Measurements from ENCODE around the gene PGM1.
A peak's percentile ranks its signal among the peaks of the same experiment; 100 is the strongest.

The PGM1 gene

GRCh38 chr1:63665824-63666223, 72.6 kb downstream of the PGM1 start:
- no peak for DNase-seq (ENCODE audit: low read depth)

DNA sequence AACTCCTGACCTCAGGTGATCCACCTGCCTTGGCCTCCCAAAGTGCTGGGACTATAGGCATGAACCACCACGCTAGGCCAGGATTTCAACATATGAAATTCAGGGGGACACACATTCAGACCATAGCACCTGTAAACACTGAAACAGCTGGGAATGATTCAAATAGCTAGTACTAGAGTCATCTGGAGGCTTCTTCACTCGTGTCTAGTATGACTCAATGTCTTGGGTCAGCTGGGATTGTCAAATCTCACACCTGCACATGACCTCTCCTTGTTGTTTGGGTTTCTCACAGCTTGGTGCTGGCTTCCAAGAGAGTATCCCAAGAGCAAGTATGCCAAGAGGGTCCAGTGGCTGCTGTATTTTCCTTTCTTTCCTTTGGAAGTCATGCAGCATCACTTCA, 75.1 kb downstream of the PGM1 start:
- no peak for DNase-seq (ENCODE audit: low read depth)

GRCh38 chr1:63669151-63669961, 76.1 kb downstream of the PGM1 start:
- no peak for DNase-seq (ENCODE audit: low read depth)

GRCh38 chr1:63670164-63670563, 77.0 kb downstream of the PGM1 start:
- no peak for DNase-seq (ENCODE audit: low read depth)

DNA sequence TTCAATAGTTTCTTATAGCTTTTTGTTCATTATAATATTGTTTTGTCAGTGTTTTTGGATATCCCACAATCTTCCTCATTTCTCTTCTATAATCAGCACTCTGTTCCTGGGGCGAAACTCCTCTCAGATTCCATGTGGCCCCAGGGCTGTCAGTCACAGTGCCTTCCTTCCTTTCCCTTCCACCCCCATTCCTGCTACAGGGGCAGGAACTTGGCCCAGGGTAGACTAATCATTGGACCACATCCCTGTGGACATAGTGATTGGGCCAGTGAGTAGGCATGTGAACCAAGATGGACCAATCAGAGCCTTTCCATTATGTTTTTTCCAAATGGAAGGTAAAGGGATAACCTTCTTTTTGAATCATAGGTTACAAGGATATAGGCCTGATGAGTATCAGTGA, 78.3 kb downstream of the PGM1 start:
- DNase-seq (ENCODE audit: low read depth) = no peak

- peak; percentile 83 for DNase-seq (ENCODE audit: low read depth)
Measured at GRCh38 chr1:63674238-63674864, 81.1 kb downstream of the PGM1 start.

GRCh38 chr1:63674865-63675419, 81.7 kb downstream of the PGM1 start:
- DNase-seq (ENCODE audit: low read depth) = no peak

- DNase-seq (ENCODE audit: low read depth) = no peak
Measured at GRCh38 chr1:63675420-63675931, 82.3 kb downstream of the PGM1 start.

DNA sequence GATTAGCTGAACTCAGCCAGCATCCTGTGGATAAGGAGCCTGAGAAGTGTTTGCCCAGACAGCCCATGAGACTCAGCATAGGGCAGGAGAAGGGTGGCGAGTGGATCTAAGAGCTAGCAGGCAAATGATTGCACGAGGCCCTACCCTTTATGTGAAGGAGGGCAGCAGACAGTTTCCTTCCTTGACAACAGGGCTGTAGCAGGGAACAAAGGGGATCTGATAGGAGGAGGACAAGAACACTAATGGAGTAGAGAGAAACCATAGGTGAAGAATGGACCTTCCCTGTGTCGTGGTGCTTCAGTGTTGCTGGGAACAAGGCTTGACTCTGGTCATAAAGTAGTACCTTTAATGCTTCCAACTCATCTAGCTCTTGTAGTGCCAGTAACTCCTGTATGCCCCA, 84.3 kb downstream of the PGM1 start:
- no peak for DNase-seq (ENCODE audit: low read depth)

DNA sequence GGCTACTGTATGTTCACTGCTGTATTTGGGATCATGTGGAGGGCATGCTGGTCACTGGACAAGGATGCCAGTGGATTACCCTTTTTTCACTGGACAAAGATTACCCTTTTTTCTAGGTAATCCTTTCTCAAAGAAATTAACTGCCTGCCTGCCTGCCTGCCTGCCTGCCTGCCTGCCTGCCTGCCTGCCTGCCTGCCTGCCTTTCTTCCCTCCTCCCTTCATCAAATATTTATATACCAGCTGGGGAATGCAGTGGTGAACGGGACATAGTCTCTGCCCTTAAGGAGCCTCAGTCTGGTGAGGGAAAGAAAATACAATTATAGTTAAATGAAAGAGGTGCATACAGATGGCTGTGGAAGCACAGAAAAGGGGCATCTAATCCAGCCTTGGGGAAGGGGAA, 85.0 kb downstream of the PGM1 start:
- DNase-seq (ENCODE audit: low read depth) = no peak

- no peak for DNase-seq (ENCODE audit: low read depth)
Measured at GRCh38 chr1:63679076-63679475, 85.9 kb downstream of the PGM1 start.

DNA sequence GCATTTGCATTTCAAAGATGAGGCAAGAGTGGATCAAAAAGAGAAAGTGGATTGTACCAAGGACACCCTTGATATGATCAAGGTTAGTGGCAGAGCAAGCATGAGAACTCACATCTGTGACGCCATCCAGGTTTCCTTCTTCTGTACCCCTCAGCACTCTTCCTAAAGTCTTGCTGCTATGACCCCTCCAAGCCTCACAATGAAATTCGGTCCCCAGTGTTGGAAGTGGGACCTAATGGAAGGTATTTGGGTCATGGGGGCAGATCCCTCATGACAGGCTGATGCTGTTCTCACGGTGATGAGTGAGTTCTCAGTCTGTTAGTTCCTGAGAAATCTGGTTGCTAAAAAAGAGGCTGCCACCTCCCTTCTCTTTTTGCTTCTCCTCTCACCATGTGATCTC, 86.4 kb downstream of the PGM1 start:
- DNase-seq (ENCODE audit: low read depth) = no peak

GRCh38 chr1:63682936-63683335, 89.7 kb downstream of the PGM1 start:
- DNase-seq (ENCODE audit: low read depth) = no peak

GRCh38 chr1:63683759-63684158, 90.5 kb downstream of the PGM1 start:
- no peak for DNase-seq (ENCODE audit: low read depth)

GRCh38 chr1:63686696-63687095, 93.5 kb downstream of the PGM1 start:
- DNase-seq (ENCODE audit: low read depth) = no peak

- peak; percentile 65 for DNase-seq (ENCODE audit: low read depth)
Measured at GRCh38 chr1:63688302-63688890, 95.2 kb downstream of the PGM1 start.

DNA sequence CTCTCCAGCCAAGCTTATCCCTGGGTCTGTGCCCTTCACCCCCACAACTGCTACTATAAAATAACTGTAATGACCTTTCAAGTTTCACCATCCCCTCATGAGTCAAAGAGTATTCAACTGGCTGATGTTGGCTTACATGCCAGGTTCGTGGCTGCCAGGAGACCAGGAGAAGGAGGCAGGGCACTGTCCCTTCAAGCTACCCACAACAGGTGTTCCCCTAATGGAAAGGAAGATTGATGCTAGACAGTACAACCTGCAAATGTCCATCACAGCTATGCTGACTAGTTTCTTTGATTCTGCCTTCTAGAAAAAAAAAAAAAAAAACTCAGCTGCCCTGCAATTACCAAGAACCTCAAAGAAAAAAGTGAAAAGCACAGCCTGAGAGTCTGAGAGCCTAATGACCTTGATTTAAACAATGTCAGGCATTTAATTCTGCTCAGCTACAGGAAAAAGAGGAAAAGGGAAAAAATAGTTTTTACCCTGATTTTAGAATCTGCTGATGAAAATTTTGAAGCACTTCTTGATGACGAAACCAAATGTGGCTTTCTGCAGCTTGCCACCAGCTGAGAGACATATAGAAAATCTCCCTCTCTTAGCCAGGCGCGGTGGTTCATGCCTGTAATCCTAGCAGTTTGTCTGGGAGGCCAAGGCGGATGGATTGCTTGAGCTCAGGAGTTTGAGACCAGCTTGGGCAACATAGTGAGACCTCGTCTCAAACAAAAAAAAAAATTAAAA, 97.9 kb downstream of the PGM1 start:
- no peak for DNase-seq (ENCODE audit: low read depth)

DNA sequence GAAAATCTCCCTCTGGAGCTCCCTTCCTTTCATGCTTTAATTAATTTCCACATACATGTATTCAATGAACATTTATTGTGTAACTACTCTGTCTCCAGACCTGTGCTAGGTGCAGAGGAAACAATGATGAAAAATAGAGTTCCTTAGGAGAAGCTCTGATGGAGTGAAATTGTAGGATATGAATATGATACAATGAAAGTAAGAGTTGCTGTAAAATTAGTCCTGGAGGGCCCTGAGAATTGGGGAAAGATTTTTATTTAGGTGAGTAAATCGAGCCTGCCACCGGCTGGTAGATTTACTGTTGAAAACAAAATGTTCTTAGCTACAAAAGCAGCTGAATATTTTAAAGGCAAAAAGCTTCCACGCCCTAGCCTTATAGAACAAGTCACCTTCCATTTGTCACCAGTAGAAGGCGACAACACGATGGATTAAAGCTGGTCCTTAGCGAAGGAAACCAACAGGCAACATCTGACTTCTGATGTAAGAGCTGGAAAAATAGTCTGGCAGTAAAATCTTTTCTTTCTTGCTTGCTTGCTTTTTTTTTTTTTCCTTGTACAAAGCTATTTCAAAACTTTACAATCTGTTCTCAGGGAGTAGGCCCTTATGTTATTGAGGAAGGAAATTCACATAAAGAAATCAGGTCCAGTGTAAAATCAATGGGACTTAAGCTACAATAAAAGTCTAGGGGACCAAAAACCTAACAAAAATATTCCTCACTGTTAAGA, 98.7 kb downstream of the PGM1 start:
- peak; percentile 84 for DNase-seq (ENCODE audit: low read depth)

DNA sequence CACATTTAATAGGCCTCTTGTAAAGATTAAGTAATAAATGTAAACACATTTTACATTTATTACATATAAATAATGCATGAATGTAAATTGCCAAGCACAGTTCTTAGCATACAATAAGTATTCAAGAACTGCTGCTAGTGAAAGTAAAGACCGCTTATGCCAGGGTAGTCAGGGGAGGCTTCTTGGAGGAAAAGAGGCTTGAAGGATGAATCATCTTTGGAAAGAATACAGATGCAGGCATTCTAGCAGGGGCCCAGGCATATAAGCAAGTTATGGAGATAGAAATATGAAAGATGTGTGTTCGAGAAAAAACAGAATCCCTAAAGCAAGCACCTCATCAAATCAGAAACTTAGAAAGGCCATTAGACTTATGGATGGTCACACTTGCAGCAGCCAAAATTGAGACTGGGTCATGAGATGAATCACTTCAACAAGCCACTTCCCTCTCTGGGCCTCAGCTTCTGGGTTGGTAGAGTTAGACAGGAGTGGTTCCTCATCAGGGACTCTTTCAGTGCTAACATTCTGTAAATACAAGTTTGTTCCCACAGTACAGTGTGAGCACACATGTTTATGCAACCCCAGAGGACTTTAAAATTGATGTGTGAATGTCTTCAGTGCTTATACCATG, 100.8 kb downstream of the PGM1 start:
- DNase-seq (ENCODE audit: low read depth) = no peak

DNA sequence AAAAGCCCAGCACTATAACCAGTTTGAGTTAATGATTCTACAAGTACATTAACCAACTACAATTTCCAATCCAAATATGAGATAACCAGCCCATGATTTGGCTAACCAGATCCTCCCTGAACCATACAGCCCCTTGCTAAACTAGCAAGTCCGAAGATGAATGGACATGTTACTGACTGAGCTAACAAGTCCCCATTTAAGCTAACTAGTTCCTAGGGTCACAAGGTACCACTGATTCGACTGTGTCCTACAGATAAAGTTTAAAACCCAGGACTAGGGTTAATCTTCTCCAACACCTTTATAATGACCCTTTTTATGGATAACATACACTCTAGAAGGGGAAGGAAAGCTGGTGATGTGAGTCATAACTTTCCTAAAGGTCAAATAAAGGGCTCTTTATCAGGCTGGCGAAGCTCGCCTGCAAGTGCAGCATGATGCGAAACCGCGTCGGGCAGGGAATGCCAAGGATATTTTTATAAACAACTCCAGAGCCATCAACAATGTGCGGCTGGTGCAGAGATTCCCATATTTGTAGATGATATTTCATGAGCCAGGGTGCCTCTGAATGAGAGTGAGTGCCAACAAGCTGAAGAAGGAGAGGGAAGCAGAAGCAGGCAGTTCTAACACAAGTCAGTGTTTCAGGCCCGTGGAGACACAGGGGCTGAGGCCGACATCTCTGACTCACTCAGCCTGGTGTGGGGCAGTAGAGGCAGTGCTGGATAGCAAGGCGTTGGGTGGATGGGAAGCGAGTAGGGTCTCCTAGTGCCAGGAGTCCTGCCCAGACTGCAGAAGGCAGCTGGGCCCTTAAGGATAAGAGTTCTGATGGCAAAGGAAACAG, 105.0 kb downstream of the PGM1 start:
- no peak for DNase-seq (ENCODE audit: low read depth)

Measured in non-pigmented ciliary epithelial cell (primary cell).